ENCODE data around the gene NXNL1.

DNA sequence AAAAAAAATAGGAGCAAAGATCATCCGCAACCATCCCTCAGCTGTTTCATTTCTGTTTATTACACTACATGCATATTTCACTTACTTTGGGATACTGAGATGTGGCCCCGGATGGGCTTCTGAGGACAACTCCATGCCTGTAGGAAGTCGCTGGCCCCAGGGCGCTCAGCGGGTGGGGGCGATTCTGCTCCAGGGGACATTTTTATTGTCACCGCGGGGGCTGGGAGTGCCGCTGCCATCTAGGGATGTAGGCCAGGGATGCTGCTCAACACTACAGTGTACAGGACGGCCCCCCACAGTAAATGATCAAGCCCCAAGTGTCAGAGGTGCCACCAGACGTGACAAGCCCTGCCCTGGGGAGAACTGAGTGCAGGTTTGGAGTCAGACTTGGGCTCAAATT is 48.9 kb downstream of the NXNL1 start:
- TF ChIP-seq, protein P1, sequence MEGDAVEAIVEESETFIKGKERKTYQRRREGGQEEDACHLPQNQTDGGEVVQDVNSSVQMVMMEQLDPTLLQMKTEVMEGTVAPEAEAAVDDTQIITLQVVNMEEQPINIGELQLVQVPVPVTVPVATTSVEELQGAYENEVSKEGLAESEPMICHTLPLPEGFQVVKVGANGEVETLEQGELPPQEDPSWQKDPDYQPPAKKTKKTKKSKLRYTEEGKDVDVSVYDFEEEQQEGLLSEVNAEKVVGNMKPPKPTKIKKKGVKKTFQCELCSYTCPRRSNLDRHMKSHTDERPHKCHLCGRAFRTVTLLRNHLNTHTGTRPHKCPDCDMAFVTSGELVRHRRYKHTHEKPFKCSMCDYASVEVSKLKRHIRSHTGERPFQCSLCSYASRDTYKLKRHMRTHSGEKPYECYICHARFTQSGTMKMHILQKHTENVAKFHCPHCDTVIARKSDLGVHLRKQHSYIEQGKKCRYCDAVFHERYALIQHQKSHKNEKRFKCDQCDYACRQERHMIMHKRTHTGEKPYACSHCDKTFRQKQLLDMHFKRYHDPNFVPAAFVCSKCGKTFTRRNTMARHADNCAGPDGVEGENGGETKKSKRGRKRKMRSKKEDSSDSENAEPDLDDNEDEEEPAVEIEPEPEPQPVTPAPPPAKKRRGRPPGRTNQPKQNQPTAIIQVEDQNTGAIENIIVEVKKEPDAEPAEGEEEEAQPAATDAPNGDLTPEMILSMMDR (IDR thresholded peaks at IDR 0.05), result no peak
- TF ChIP-seq POLR2AphosphoS5 (IDR thresholded peaks at IDR 0.05; ENCODE audit: low read depth, low read length) (no peak), REST (IDR thresholded peaks at IDR 0.05; ENCODE audit: insufficient read depth in 1 of 2, low read depth in 2 of 2, low read length in 1 of 2) (no peak), SIN3A (IDR thresholded peaks at IDR 0.05; ENCODE audit: borderline replicate concordance, insufficient read depth, low read depth, low read length) (no peak), TCF7L2 (IDR thresholded peaks at IDR 0.05; ENCODE audit: low read depth, low read length) (no peak)

Data from Panc1 (cell line).